HG03354 (cell line): ENCODE data around the gene CCDC40.

Experiments used
- ATAC-seq: cut with Tn5 transposase; IDR thresholded peaks from one replicate; pipeline ENCODE4 v1.9.1; 2021; ENCODE audit warnings: mild to moderate bottlenecking; ENCODE audit not compliant: unreplicated experiment, poor library complexity, severe bottlenecking

The CCDC40 gene

DNA sequence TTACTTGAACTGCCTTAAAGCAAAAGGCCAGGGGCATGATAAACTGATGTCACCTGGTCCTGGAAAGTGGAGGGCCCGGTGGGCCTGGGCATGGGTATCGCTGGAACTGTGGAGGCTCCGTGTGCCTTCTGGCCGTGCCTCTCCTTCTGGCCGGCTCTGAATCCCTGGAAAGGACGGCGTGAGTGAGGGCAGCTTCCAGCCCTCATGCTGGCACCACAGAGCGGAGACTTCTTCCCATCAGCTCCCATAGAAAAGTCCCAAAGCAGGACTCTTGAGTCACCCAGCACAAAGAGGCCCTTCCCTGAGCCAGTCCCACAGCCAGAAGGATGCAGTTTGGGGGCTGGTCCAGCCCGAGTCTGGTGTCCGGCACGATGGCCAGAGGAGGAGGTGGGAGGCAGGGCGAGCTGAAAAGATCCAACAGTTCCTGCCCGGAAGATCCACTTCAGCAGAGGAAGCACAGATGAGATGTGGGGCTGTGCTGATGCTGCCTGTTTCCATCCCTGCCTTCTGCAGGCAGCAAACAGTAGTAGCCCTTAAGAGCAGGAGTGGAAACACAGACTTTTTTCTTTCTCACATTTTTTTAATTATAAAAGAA is 72.7 kb downstream of the CCDC40 start:
- no peak for ATAC-seq

DNA sequence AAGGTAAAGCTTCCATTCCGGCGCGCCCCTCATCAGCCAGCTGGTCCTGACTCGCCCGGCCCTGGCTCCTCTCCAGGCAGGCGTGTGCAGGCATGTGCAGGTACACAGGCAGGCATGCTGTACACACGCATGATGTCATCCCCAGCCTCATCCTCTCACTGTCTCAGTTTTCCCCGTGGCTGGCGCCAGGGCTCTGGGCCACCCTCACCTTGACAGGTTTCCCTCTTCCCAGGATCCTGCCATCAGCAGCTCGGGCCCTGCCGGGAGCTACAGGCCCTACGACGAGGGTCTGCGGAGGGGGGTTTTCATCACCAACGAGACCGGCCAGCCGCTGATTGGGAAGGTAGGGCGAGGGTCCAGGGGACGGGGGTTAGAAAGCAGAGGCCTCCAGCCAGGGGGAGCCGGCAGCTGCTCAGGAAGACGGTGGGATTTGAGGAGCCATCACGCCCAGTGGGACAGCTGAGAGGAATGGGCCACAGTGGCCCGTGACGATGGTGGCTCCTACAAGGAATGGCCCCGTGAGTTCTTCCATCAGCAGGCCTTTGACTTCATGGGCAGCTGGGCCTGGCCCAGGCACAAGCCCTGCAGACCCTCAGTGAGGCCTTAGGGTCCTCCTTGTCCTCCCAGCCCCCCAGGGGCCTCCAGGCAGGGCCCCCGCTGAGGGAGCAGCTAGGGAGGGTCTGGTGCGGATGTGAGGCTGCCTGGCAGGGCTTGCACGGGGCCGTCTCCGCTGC is 73.4 kb downstream of the CCDC40 start:
- no peak for ATAC-seq

DNA sequence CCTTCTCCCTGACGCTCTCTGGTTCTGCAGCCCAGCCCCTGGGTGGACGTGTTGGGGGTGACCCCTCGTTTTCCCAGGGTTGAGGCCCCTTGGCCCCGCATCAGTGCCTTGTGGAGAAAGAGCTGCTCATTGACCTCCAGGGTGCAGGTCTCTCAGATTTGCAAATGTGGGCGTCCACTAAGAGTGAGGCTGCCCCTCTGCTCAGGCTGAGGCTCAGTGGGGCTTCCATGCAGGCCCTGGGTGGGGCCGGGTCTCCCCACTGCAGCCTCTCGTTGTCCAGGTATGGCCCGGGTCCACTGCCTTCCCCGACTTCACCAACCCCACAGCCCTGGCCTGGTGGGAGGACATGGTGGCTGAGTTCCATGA is 74.0 kb downstream of the CCDC40 start:
- ATAC-seq = no peak

DNA sequence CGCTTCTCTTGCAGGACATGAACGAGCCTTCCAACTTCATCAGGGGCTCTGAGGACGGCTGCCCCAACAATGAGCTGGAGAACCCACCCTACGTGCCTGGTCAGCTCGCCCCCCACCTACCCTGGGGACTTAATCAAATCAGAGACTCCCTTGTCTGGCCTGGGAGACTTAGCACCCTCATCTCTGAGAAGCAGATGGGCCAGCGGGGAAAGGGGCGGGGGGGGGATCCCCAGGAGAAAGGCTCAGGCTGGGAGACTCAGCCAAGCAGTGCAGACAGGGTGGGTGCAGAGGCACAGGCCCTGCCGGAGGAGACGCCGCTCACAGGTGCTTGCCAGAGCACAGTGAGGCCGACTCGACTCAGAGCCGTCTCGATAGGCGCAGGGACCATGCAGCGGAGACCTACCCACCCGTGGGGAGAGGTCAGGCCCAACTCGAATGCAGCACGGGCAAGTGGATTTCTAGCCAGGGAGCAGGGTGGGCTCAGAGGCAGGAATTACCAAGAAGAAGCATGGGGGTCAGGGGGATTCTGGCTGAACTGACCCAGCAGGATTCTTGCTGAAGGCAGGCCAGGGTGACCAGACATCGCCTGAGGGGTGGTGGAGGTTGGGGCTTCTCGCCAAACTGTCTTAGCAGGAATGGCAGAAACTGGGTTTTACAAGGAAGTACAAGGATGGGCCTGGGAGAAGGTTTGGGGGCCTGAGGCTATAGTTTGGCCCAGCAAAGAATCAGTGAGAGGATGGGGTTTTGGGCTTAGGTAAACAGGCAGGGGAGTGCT is 74.7 kb downstream of the CCDC40 start:
- no peak for ATAC-seq

DNA sequence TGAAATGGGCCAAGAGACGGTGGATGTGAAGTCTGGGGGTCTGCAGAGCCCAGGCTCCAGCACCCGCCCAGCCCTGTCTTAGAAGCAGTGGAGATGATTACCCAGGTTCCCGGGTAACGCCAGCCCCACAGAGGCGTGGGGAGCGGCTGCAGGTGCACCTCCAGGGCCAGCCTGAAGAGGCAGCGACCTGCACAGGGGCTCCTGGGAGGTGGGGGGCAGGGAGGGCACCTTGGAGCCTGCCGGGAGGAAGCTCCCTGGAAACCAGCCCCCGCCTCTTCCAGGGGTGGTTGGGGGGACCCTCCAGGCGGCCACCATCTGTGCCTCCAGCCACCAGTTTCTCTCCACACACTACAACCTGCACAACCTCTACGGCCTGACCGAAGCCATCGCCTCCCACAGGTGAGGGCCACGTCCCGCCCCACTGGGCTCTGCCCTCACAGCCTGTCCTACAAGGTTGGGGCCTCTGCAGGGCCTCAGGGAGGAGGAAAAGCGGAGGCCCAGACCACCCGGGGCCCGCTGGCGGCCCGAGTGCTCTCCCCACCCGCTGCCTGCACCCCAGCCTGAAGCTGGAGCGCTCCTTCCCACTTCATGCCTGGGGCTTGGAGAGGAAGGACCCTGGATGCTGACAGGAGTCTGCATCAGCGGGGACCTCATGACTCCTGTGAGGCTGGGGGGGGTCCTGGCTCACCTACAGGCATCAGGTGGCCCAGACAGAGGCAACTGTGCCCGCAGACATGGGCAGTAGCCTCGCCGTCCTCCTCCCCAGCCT is 75.4 kb downstream of the CCDC40 start:
- ATAC-seq = no peak

DNA sequence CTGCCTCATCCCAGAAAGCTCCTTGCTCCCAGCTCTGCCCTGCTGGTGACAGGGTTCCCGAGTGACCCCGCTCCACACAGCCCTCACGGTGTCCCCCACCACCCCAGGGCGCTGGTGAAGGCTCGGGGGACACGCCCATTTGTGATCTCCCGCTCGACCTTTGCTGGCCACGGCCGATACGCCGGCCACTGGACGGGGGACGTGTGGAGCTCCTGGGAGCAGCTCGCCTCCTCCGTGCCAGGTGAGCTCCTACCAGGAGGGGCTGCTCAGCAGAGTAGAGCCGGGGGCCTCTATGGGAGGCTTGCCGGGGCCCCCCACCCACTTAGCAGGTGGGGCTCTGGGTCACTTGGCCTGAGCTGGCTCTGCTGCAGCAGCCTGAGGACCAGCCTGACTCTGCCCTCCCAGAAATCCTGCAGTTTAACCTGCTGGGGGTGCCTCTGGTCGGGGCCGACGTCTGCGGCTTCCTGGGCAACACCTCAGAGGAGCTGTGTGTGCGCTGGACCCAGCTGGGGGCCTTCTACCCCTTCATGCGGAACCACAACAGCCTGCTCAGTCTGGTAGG is 76.1 kb downstream of the CCDC40 start:
- no peak for ATAC-seq

DNA sequence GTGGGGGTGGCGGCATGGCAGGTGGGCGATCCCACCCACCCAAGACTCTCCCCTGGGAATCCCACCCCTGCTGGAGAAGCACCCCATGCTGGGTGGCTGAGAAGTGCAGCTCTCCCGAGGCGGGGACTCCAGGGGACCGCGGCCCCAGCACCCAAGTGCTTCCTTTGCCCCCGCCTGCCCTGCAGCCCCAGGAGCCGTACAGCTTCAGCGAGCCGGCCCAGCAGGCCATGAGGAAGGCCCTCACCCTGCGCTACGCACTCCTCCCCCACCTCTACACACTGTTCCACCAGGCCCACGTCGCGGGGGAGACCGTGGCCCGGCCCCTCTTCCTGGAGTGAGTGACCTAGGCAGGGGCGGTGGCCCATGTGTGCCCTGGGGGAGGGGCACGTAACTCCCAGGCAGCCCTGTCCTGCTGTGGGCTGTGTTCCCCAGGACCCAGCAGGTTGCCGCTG is 76.6 kb downstream of the CCDC40 start:
- ATAC-seq = no peak

DNA sequence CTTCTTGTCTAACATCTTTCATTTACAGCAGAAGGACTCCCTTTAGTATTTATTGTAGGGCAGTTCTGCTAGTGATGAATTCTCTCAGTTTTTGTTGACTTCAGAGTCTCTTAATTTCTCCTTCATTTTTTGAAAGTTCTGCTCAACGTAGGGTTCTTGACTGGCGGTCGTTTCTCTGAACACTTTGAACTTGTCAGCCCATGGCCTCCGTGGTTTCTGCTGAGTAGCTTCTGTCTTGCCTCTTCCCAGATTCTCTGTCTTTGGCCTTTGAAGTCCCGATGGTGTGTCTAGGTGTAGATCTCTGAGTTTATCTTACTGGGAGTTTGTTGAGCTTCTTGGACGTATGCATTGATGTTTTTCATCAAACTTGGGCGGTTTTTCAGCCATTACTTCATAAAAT is 78.3 kb downstream of the CCDC40 start:
- ATAC-seq = no peak

DNA sequence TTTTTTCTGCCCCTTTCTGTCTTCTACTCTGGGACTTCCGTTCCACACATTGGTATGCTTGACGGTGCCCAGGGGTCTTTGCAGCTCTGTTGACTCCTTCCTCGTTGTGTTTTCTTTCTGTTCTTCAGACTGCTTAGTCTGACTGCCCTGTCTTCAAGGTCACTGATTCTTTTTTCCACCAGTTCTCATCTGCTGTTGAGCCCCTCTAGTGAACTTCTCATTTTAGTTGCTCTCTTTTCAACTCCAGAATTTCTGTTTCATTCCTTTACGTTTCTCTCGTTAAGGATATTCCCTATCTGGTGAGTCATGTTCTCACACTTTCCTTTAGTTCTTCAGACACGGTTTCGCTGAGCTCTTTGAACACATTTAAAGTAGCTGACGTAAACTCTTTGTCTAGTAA is 78.7 kb downstream of the CCDC40 start:
- ATAC-seq = no peak

DNA sequence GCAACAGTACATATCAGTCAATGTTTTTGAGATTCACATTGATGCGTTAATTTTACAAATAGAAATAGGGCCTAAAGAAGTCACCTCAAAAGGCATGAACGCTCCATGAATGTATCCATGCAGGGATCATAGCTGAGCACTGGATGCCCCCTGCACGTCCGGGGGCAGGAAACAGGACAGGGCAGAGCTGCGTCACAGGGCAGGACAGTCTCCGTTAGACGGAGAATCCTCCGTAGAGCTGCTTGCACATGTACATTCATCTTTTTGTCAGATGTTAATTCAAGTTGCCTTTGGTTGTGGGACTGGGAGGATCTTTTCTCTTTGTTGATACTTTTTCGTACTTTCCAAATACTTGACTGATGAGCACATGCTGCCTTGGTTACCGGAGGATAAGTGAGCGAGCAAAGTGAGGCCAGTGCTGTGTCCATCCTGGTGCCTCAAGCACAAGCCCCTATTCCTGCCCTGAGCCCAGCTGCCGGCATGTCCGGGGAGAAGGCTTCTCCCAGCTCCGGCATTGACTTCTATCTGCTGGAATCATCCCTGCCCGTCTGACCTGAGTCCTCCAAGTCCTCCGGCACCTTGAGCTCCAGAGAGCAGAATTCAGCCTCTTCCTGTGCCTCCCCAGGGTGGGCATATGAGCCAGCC is 80.0 kb downstream of the CCDC40 start:
- no peak for ATAC-seq

DNA sequence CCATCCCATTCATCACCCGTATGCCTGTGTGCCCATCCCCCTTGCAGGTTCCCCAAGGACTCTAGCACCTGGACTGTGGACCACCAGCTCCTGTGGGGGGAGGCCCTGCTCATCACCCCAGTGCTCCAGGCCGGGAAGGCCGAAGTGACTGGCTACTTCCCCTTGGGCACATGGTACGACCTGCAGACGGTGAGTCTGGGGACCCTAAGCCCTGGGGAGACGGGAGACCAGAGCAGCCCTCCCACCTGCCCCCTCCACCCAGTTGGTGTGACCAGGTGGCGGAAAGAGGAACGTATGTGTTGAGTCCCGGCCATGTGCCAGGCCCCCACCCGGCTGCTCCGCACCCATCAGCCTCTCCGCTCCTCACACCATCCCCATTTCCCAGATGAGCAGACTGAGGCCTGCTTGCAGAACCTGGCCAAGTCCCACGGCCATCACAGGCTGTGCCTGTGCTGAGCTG is 80.5 kb downstream of the CCDC40 start:
- no peak for ATAC-seq

DNA sequence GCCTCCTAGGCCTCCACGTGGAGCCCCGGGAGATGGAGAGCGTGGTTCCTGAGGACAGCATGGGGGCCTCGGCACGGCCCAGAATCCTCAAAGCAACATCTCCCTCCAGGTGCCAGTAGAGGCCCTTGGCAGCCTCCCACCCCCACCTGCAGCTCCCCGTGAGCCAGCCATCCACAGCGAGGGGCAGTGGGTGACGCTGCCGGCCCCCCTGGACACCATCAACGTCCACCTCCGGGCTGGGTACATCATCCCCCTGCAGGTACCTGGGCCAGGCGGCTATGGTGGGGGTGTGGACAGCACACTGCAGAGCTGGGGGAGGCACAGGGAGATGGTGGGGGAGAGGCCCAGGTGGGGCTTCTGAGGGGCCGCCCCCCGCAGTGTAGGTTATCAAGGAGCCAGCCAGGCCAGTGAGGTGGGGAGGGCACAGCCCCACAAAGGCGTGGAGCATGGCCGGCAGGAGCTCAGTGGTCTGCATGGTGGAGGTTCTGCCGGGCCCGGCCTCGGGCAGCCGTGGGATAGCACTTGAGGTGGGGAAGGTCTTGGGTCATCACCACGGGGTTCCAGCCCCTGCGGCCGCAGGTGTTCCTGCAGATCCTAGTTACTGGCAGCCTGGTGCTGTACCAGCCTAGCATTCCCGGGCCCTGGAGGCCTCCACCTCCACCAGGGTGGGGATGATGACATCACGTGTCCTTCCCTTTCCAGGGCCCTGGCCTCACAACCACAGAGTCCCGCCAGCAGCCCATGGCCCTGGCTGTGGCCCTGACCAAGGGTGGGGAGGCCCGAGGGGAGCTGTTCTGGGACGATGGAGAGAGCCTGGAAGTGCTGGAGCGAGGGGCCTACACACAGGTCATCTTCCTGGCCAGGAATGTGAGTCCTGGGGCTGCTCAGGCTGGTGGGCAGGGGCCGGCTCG is 81.3 kb downstream of the CCDC40 start:
- ATAC-seq = no peak

DNA sequence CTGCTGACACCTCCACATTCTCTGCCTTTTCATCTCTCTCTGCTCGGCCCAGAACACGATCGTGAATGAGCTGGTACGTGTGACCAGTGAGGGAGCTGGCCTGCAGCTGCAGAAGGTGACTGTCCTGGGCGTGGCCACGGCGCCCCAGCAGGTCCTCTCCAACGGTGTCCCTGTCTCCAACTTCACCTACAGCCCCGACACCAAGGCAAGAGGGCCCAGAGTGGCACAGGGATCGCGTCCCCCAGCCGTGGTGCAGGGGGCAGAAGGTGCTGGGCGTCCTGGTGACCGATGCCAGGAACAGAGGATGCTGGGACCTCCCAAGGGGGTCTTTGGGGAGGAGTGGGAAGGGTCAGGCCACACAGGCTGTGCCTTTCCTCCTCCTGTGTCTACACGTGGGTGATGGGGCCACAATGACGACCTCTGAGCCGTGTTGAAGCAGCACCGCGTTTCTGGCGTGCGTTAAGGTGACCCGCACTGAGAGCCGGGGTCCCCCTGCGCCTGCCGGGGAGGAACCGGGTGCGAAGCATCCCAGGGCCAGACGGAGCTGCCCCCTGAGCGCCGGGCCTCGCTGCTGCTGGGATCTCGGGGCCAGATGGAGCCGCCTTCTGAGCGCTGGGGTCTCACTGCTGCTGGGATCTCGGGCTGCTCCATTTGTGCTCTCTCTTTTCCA is 82.3 kb downstream of the CCDC40 start:
- ATAC-seq = no peak

DNA sequence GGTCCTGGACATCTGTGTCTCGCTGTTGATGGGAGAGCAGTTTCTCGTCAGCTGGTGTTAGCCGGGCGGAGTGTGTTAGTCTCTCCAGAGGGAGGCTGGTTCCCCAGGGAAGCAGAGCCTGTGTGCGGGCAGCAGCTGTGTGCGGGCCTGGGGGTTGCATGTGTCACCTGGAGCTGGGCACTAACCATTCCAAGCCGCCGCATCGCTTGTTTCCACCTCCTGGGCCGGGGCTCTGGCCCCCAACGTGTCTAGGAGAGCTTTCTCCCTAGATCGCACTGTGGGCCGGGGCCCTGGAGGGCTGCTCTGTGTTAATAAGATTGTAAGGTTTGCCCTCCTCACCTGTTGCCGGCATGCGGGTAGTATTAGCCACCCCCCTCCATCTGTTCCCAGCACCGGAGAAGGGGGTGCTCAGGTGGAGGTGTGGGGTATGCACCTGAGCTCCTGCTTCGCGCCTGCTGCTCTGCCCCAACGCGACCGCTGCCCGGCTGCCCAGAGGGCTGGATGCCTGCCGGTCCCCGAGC is 82.9 kb downstream of the CCDC40 start:
- ATAC-seq = no peak

DNA sequence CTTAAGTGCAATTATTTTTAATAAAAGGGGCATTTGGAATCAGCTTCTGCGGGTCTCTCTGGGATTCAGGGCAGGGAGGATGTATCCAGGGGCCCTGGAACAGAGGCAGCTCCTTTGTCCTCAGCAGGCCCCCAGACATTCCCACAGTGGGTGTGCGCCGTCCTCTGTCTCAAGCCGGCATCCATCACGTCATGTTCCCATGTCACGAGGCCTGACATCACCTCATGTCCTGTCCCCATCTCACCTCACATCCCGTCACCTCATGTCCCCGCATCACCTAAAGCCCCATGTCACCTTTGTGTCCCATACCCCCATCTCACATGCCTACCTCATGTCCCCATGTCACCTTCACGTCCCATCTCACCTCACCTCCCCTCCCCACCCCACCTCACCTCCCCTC is 83.4 kb downstream of the CCDC40 start:
- no peak for ATAC-seq

DNA sequence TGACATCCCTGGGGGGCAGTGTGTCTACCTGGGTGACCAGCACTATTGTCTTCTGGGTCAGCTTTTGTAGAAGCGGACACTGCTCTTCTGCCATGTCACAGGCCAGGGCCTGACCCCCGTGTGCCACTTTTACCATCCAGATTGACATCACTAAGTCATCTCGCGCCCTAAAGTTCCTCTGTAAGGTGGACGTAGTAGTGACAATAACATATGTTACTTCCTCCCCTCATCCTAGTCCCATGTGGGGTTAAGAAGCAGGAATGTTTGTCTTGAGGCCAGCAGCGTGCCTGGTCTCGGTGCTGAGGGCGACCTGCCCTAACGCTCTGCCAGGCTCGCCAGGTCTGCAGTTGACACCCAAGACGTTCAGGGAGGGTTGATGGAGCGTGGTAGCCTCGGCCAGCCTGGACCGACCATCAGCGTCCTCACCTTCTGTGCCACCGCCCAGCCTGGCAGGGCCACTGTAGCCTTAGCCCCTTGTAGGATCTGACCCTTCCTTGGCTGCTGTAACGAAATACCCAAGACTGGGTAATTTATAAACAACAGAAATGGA is 85.7 kb downstream of the CCDC40 start:
- no peak for ATAC-seq

DNA sequence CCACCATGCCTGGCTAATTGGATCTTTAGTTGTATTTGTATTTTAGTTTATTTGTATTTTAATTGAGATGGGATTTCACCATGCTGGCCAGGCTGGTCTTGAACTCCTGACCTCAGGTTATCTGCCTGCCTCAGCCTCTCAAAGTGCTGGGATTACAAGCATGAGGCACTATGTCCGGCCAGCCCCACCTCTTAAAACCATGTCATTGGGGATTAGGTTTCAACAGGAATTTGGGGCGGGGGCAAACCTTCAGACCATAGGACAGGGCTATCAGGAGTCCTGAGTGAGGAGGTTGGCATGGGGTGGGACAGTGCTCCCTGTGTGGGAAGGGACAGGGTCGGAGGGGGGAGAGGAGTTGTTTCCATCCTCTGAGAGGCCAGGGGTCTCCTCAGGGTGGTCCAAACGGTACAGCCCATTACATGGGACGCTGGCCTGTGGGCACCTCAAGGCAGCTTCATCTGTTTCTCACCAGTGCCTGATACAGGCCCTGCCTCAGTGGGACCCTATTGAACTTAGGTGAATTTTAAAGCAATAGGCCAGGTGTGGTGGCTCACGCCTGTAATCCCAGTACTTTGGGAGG is 86.6 kb downstream of the CCDC40 start:
- no peak for ATAC-seq
